Peyer's patch (tissue), 4 donors: ENCODE data around the gene SPOCK2. TPM values are rescaled to one million over a fixed set of nuclear protein-coding genes. Genes with fewer than 3 reads are reported as not detected.

ENCODE experiments used
- DNase-seq, 3 donors: peaks; one replicate each; pipeline ENCODE4 v3.0.0-alpha.2; 2017 to 2019
- H3K27ac ChIP-seq, 4 donors: fragments of 200-600 bp; sonication (generic); one replicate each; pipeline ENCODE4 v1.5.1; 2016 to 2019
- H3K27me3 ChIP-seq, 2 donors: fragments of 200-600 bp; sonication (generic); one replicate each; pipeline ENCODE4 v1.5.1; 2019
- H3K36me3 ChIP-seq, 3 donors: fragments of 200-600 bp; sonication (generic); one replicate each; pipeline ENCODE4 v1.5.1; 2016 to 2019
- H3K4me1 ChIP-seq, 4 donors: fragments of 200-600 bp; sonication (generic); one replicate each; pipeline ENCODE4 v1.5.1; 2016 to 2019
- H3K4me3 ChIP-seq, 4 donors: fragments of 200-600 bp; sonication (generic); 1 replicate in 3 of 4; 2 replicates in 1 of 4; pipeline ENCODE4 v1.5.1; 2016 to 2019; ENCODE audit warnings: mild to moderate bottlenecking in 1 of 4
- H3K9me3 ChIP-seq, 4 donors: fragments of 200-600 bp; sonication (generic); one replicate each; pipeline ENCODE4 v1.5.1; 2016 to 2019; ENCODE audit warnings: mild to moderate bottlenecking in 1 of 4
- CTCF ChIP-seq, 6 experiments: fragments of 450-650 bp in 4 of 6; fragments of 200-600 bp in 2 of 6; sonication (generic) in 1 of 6; IDR thresholded peaks; one replicate each; pipeline ENCODE4 v1.5.1; 2017 to 2019; ENCODE audit warnings: antibody characterized with exemption in 6 of 6, mild to moderate bottlenecking in 3 of 6, moderate library complexity in 1 of 6
- POLR2A ChIP-seq, 2 donors: fragments of 450-650 bp; IDR thresholded peaks; one replicate each; pipeline ENCODE4 v1.5.1; 2017; ENCODE audit warnings: antibody characterized with exemption in 2 of 2, mild to moderate bottlenecking in 2 of 2, moderate library complexity in 2 of 2
- total RNA-seq, 4 donors: library from RNA; depleted of rRNA; stranded (reverse); fragments of >200 nt; gene quantifications; one replicate each; pipeline ENCODE4 v1.1.0, GENCODE V29; 2016

Gene SPOCK2
- total RNA-seq, 4 donors from 2014 or later, result 8.3 to 54.5 (median 11.4) TPM

GRCh38 chr10:72058989-72059842 is 29.1 kb downstream of the SPOCK2 start:
- H3K27me3 ChIP-seq, result no peaks in the 10 kb centered on the region
- TF ChIP-seq POLR2A (IDR thresholded peaks at IDR 0.05) (no peak), CTCF (IDR thresholded peaks at IDR 0.05) (no peak)
- no peak for DNase-seq
- H3K36me3 ChIP-seq, result no peaks in the 10 kb centered on the region
- no peaks in the 10 kb centered on the region for H3K4me1 ChIP-seq
- H3K4me3 ChIP-seq, result no peak overlapping the region
- no peak overlapping the region for H3K27ac ChIP-seq
- no peaks in the 10 kb centered on the region for H3K9me3 ChIP-seq

GRCh38 chr10:72058347-72058898 is 29.9 kb downstream of the SPOCK2 start:
- Histone ChIP-seq H3K4me1 (no peaks in the 10 kb centered on the region), H3K27ac (no peak overlapping the region), H3K9me3 (no peaks in the 10 kb centered on the region), H3K36me3 (no peaks in the 10 kb centered on the region), H3K27me3 (no peaks in the 10 kb centered on the region), H3K4me3 (no peak overlapping the region)
- TF ChIP-seq CTCF (IDR thresholded peaks at IDR 0.05), result no peak
- no peak for TF ChIP-seq POLR2A (IDR thresholded peaks at IDR 0.05)
- no peak for DNase-seq

DNA sequence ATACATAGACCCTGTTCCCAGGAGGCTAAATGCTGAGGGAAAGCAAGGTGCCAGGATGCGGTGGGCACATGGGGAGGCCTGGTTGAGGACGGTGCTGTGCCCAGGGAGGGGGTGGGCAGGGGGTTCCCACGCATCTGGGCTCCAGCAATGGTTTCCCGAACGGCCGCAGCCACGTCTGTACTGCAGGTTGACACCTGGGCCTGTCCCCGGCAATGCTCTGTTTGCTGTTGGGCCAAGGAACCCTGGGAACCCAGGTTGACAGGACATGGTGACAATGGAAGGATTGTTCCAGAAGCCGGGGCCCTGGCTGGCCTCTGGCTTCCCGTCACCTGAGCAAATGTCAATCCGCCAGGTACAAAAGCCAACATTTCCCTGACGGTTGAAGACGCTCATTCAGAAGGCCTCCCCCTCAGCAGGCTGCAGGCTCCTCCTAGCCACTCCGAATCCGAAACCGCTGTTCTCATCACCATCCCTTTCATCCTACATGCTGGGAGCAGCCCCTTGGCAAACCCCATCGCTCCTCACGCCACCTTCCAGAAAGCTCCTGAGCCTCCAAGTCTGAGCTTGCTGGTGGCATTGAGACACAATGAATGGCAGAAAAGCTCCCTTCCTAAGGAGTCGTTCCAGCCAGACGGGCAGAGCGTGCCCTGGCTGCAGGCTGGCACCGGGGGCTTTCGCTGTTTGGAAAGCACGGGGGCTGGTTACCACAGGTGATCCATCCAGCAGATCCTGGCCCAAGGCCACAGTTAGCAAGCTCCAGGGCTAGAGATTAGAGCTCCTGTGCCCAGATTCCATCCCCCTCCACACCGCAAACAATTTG is 31.2 kb downstream of the SPOCK2 start:
- H3K27ac ChIP-seq, result no peak overlapping the region
- H3K4me3 ChIP-seq, result no peak overlapping the region
- no peak for DNase-seq
- no peaks in the 10 kb centered on the region for H3K9me3 ChIP-seq
- TF ChIP-seq CTCF (IDR thresholded peaks at IDR 0.05) (no peak), POLR2A (IDR thresholded peaks at IDR 0.05) (no peak)
- no peaks in the 10 kb centered on the region for H3K36me3 ChIP-seq
- H3K27me3 ChIP-seq, result no peaks in the 10 kb centered on the region
- H3K4me1 ChIP-seq, result no peaks in the 10 kb centered on the region

GRCh38 chr10:72056113-72056512 is 32.2 kb downstream of the SPOCK2 start:
- no peaks in the 10 kb centered on the region for H3K9me3 ChIP-seq
- H3K27ac ChIP-seq, result no peak overlapping the region
- DNase-seq, result no peak

More at GRCh38 chr10:72056113-72056512, 32.2 kb downstream of the SPOCK2 start:
- no peaks in the 10 kb centered on the region for H3K27me3 ChIP-seq
- H3K36me3 ChIP-seq, result no peaks in the 10 kb centered on the region
- TF ChIP-seq POLR2A (IDR thresholded peaks at IDR 0.05), result no peak
- no peak for TF ChIP-seq CTCF (IDR thresholded peaks at IDR 0.05)
- no peak overlapping the region for H3K4me3 ChIP-seq
- no peaks in the 10 kb centered on the region for H3K4me1 ChIP-seq
